Hepatocyte (in vitro differentiated cells): ENCODE results near the gene OPN1SW. TPM values are rescaled to one million over a fixed set of nuclear protein-coding genes. Genes with fewer than 3 reads are reported as not detected.

Experiments
- DNase-seq: peaks from one replicate; pipeline ENCODE4 v3.0.0-alpha.2; 2016; ENCODE audit warnings: low spot score
- H2AFZ ChIP-seq: fragments of 200-600 bp; sonication (generic); 2 replicates; pipeline ENCODE4 v1.6.0; 2016; ENCODE audit warnings: antibody characterized with exemption, mild to moderate bottlenecking
- H3K27ac ChIP-seq: fragments of 200-600 bp; sonication (generic); 2 replicates; pipeline ENCODE4 v1.5.1; 2016; ENCODE audit warnings: mild to moderate bottlenecking
- H3K27me3 ChIP-seq: fragments of 200-600 bp; sonication (generic); 2 replicates; pipeline ENCODE4 v1.6.1; 2016
- H3K36me3 ChIP-seq: fragments of 200-600 bp; sonication (generic); replicated peaks from 2 replicates; pipeline ENCODE4 v1.5.1; 2016; ENCODE audit warnings: low read depth; ENCODE audit not compliant: insufficient read depth
- H3K4me1 ChIP-seq: fragments of 200-600 bp; sonication (generic); 2 replicates; pipeline ENCODE4 v1.5.1; 2016; ENCODE audit warnings: mild to moderate bottlenecking, moderate library complexity; ENCODE audit not compliant: insufficient read depth
- H3K4me2 ChIP-seq: fragments of 200-600 bp; sonication (generic); 2 replicates; pipeline ENCODE4 v1.6.0; 2016
- H3K4me3 ChIP-seq: fragments of 200-600 bp; sonication (generic); 2 replicates; pipeline ENCODE4 v1.5.1; 2016; ENCODE audit warnings: mild to moderate bottlenecking
- H3K79me2 ChIP-seq: fragments of 200-600 bp; sonication (generic); 2 replicates; pipeline ENCODE4 v1.6.0; 2017; ENCODE audit warnings: mild to moderate bottlenecking
- H3K9me2 ChIP-seq: fragments of 200-600 bp; sonication (generic); replicated peaks from 2 replicates; pipeline ENCODE4 v1.6.0; 2017; ENCODE audit warnings: mild to moderate bottlenecking; ENCODE audit not compliant: insufficient read depth
- H3K9me3 ChIP-seq: fragments of 200-600 bp; sonication (generic); 2 replicates; pipeline ENCODE4 v1.5.1; 2016; ENCODE audit warnings: low read depth, mild to moderate bottlenecking
- H4K20me1 ChIP-seq: fragments of 200-600 bp; sonication (generic); 2 replicates; pipeline ENCODE4 v1.6.0; 2016; ENCODE audit warnings: mild to moderate bottlenecking; ENCODE audit not compliant: insufficient read depth, poor library complexity, severe bottlenecking
- CTCF ChIP-seq: fragments of 200-600 bp; sonication (generic); IDR thresholded peaks from 2 replicates; pipeline ENCODE4 v1.5.1; 2016; ENCODE audit warnings: antibody characterized with exemption, mild to moderate bottlenecking; ENCODE audit not compliant: poor library complexity
- EZH2 ChIP-seq: fragments of 200-600 bp; sonication (generic); IDR thresholded peaks from 2 replicates; pipeline ENCODE4 v1.6.1; 2016; ENCODE audit warnings: antibody characterized with exemption, mild to moderate bottlenecking, borderline replicate concordance
- EZH2phosphoT487 ChIP-seq: fragments of 200-600 bp; sonication (generic); IDR thresholded peaks from one replicate; pipeline ENCODE4 v1.6.1; 2018; ENCODE audit warnings: antibody characterized with exemption, mild to moderate bottlenecking, low read depth, moderate library complexity; ENCODE audit not compliant: unreplicated experiment, severe bottlenecking
- WGBS: methylation state at CpG from one replicate; pipeline ENCODE4 v1.1.6; 2016; ENCODE audit warnings: low lambda C conversion rate; ENCODE audit errors: missing lambda C conversion rate; 5-methylcytosine and 5-hydroxymethylcytosine counted together
- polyA plus RNA-seq: library from polyadenylated mRNA; unstranded; fragments of >200 nt; fragmentation: Nextera tagmentation; extraction: Ambion mirVana; gene quantifications from 2 replicates; pipeline ENCODE4 v1.2.1, GENCODE V29; 2016
- total RNA-seq: library from RNA; depleted of rRNA; stranded (reverse); fragments of >200 nt; gene quantifications from 2 replicates; pipeline ENCODE4 v1.2.3, GENCODE V29; 2014

OPN1SW gene
- total and polyA plus RNA-seq, 2 experiments from 2014 or later: not detected

- no peak for TF ChIP-seq EZH2
- TF ChIP-seq CTCF: no peak
- TF ChIP-seq EZH2phosphoT487: no peak
- H3K9me3 ChIP-seq: no peaks in the 10 kb centered on the region
- H3K4me1 ChIP-seq: peaks cover 14% of the 10 kb centered on the region
- no peak for DNase-seq
- H3K79me2 ChIP-seq: peaks cover 98% of the 10 kb centered on the region
- no peak overlapping the region for H3K4me3 ChIP-seq
- no peaks in the 10 kb centered on the region for H3K27me3 ChIP-seq
- 96% methylated on average over 1 of the region's 1 CpG for WGBS
- no peak overlapping the region for H3K4me2 ChIP-seq
- no peak overlapping the region for H2AFZ ChIP-seq
- H3K36me3 ChIP-seq: no peaks in the 10 kb centered on the region
- H4K20me1 ChIP-seq: peaks cover 82% of the 10 kb centered on the region
- no peak overlapping the region for H3K27ac ChIP-seq
- H3K9me2 ChIP-seq: no peaks in the 10 kb centered on the region
Measured at GRCh38 chr7:128752251-128752650, 23.3 kb downstream of the OPN1SW start.

- no peaks in the 10 kb centered on the region for H3K36me3 ChIP-seq
- H3K27ac ChIP-seq: peak overlapping the region; percentile 31
- H4K20me1 ChIP-seq: peaks cover 90% of the 10 kb centered on the region
- peak; percentile 20 for DNase-seq
- peaks cover 99% of the 10 kb centered on the region for H3K79me2 ChIP-seq
- no peaks in the 10 kb centered on the region for H3K9me3 ChIP-seq
- no peak for TF ChIP-seq EZH2
- TF ChIP-seq CTCF: no peak
- no peak for TF ChIP-seq EZH2phosphoT487
- H2AFZ ChIP-seq: no peak overlapping the region
- H3K27me3 ChIP-seq: no peaks in the 10 kb centered on the region
- H3K4me3 ChIP-seq: no peak overlapping the region
- H3K9me2 ChIP-seq: no peaks in the 10 kb centered on the region
- peak overlapping the region; percentile 41 for H3K4me2 ChIP-seq
- peaks cover 8% of the 10 kb centered on the region for H3K4me1 ChIP-seq
- 68% methylated on average over 6 of the region's 6 CpGs for WGBS
Measured at GRCh38 chr7:128747327-128748079, 28.1 kb downstream of the OPN1SW start.

- Histone ChIP-seq H3K79me2 (peaks cover 99% of the 10 kb centered on the region), H4K20me1 (peaks cover 95% of the 10 kb centered on the region), H3K9me3 (no peaks in the 10 kb centered on the region), H3K4me2 (no peak overlapping the region), H3K4me3 (no peak overlapping the region), H2AFZ (no peak overlapping the region), H3K36me3 (no peaks in the 10 kb centered on the region), H3K27ac (no peak overlapping the region), H3K9me2 (no peaks in the 10 kb centered on the region), H3K27me3 (no peaks in the 10 kb centered on the region), H3K4me1 (peaks cover 23% of the 10 kb centered on the region)
- WGBS: 91% methylated on average over 1 of the region's 1 CpG
- no peak for DNase-seq
- TF ChIP-seq EZH2phosphoT487: no peak
- TF ChIP-seq EZH2: no peak
- no peak for TF ChIP-seq CTCF
Measured at GRCh38 chr7:128745706-128746105, 29.9 kb downstream of the OPN1SW start.
